Anterior cingulate cortex (tissue), 58 donors: ENCODE results near the gene PDE9A.
"Not testable (repeated sequence)": the region's sequence is repeated elsewhere in the genome, so short reads cannot be mapped to it uniquely, and the experiment has no call there.

Experiments
- DNase-seq, 58 donors: peaks; one replicate each; lab custom pipeline; 2025; lab: John Stamatoyannopoulos, UW

Gene PDE9A

DNA sequence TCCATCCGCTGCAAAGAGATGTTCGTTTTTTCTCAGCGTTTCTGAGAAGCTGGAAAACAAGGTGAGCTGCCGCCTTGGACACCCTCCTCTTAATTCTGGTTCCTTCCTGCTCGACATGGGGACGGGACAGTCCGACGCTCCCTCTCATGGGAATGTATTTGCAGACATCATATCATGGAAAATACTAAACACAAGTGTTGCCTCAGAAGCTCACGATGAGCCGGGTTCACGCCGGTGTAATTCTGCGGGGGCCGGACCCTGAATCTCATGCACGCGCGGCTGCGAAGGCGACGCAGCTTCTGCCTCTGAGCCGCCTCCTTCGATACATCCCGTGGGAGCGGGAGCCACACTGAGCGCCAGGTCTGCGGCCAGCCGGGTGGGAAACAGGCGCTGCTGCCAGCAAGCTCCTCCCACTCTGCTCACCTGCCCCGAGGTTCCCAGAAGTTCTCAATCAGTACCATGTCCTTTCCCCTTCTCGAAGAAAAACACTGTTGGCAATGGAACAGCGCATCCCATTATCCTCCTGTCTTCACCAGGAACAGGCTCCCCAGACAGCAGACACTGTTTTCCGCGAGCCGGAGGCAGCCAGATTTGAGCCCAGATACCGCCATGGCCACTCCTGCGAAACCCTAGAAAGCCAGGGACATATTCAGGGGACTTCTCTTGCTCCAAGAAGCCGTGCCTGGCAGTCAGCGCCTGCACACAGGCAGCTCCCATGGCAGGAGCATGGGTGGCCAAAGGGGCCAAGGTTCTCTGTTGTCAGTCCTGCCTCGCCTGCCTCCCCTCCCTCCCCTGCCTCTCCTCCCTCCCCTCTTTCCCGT lies 127.9 kb downstream of the PDE9A start:
- DNase-seq: peak in 8 of 58 donors; percentile 5 to 53 (median 13)

- DNase-seq: no peak
These were observed 128.7 kb downstream of the PDE9A start for GRCh38 chr21:42781971-42782722.

DNA sequence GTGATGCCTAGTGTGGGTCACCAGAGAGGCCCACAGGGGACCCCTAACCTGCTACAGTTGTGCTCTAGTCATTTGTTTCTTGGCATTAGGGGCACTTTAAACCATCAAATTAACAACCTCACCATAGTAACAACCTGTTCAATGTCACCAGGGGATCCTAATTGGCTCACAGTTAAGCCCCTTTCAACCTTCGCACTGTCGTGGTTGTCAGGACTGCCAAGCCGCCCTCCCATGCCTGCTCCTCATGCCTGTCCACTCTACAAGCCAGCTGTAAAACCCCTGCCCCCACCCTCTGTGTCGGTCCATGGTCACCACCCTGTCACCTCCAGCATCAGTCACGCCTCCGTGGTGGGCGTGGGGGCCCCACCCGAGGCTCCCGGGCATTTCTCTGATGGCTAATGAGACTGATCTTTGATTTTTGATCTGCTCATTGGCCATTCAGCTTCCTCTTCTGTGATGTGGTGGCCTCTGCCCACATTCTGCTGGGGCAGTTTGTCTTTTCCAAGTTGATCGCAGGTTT lies 129.4 kb downstream of the PDE9A start:
- DNase-seq: no peak

DNA sequence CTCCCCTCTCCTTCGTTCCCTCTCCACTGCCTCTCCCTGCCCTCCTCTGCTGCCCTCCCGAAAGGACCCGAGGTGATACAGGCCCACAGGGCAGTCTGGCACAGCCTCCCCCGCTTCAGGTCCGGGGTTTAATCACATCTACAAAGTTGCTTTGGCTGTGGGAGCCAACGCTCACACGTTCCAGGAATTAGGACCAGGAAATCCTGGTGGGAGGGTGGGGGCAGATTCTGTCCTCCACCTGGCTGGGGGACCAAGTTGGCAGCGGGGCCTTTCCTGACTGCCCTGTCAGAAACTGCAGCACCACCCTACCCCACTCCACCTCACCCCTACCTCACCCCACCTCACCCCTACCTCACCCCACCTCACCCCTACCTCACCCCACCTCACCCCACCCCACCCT lies 130.9 kb downstream of the PDE9A start:
- DNase-seq: no peak

DNA sequence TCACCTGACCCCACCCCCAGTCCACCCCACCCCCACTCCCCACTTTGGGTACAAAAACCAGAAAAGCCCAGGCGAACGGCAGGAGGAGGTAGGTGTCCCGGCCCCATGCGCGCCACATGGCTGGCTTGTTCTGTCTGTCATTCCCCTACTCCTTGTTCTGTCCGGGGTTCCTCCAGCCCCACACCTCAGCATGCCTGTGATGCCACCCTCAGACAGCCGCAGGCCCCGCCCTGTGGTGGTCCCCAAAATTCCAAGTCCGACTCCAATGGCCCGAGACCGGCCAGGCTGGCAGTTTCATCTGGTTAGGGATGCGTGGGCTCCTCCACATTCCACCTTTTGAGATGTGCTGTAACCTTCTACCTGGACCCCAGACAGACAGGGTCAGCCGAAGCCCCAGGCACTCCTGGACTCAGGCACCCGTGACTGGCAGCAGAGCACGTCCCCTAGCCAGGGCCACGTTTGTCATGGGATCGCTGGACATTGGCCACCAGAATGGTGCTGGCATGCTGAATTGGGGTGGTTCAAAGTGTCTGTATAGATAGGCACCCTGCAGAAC lies 131.6 kb downstream of the PDE9A start:
- DNase-seq: no peak

DNA sequence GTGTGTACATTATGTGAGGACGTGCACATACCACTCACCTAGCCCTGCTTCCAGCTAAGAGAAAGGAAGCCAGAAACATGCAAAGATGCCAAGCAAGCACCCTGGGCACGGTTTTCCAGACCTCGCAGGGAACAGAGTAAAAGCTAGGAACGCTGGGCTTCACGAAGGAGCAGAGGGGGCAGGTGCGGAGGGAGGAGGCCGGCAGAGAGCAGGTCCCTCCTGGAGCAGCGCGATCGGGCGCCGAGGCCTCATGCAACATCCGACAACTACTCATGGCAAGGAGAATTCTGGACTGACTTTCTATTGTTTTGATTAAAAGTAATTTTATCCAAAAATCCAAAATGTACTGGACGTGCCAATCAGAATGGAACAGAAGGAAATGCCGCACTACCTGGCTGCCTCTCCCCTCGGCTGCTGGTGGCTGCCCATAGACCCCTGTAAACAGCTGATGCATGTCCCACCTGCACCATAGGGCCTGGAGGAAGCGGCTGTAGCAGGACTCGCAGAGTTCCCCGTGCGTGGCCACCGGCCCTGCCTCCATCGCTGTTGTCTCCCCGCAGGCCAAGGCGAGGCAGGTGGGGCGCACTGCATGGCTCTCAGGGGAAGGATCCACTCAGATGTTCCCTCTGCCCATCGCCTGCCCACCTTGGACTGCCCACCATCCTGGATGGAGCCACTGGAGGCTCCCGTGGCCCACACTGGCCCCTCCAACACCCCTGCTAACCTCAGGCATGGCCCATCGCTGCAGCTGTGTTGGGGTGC lies 132.4 kb downstream of the PDE9A start:
- no peak for DNase-seq

GRCh38 chr21:42786884-42787283 lies 133.5 kb downstream of the PDE9A start:
- no peak for DNase-seq

- no peak for DNase-seq
These were observed 134.2 kb downstream of the PDE9A start for GRCh38 chr21:42787613-42788012.

DNA sequence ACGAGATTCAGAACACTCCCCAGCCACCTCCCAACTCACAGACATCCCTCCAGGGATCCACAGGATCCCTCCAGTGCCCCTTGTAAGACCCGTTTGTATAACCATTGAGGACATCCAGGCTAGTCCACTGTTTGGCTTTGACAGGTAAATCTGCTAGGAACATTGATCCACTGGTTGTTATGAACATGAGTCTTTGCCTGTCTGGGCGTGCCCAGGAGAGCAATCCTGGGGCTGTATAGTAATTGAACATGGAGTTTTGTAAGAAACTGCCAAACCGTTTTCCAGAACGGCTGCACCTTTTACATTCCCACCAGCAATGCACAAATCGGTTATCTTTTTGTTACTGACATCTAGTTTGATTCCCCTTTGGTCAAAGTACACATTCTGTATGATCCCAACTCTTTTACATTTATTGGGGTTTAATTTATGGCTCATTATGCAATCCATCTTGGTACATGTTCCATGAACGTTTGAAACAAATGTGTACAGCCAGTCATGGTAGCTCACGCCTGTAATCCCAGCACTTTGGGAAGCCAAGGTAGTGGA lies 137.2 kb downstream of the PDE9A start:
- DNase-seq: no peak

- DNase-seq: no peak
These were observed 140.4 kb downstream of the PDE9A start for GRCh38 chr21:42793774-42794173.

DNA sequence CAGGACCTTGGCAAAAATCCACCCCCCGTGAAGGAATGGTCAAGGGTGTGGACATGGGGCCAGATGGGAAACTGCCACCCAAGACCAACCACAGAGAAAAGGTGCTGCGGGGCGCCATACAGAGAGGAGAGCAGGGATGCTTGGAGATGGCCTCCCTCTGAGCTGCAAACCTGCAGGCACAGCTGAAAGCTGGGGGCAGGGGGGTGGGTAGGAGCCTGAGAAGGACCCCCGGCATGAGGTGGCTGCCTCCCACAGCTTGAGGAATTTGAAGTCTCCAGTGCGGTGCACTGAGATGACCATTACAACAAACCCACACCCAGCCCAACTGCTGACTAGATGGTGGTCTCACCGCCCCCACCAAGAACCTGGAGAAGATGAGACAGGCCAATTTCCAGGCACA lies 141.1 kb downstream of the PDE9A start:
- no peak for DNase-seq

- no peak for DNase-seq
These were observed 143.1 kb downstream of the PDE9A start for GRCh38 chr21:42796327-42797062.

GRCh38 chr21:42797522-42797921 lies 144.1 kb downstream of the PDE9A start:
- DNase-seq: no peak

- no peak for DNase-seq
These were observed 144.7 kb downstream of the PDE9A start for GRCh38 chr21:42798106-42798505.

DNA sequence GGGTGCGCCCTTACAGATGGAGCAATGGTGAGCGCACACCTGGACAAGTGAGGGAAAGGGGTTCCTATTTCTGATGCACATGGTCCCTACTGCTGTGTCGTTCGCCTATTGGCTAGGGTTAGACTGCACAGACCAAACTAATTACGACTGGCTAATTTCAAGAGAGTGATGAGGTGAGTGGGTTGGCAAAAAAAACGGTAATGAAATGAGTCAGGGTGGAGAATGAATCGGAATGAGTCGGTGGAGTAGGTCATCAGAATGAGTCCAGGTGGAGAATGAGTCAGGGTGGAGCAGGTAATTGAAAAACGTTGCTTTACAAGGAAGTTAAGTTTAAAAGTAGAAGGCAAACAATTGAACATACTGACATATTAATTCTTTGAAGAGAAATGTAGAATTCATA lies 146.1 kb downstream of the PDE9A start:
- no peak for DNase-seq

GRCh38 chr21:42799948-42800347 lies 146.5 kb downstream of the PDE9A start:
- no peak for DNase-seq

DNA sequence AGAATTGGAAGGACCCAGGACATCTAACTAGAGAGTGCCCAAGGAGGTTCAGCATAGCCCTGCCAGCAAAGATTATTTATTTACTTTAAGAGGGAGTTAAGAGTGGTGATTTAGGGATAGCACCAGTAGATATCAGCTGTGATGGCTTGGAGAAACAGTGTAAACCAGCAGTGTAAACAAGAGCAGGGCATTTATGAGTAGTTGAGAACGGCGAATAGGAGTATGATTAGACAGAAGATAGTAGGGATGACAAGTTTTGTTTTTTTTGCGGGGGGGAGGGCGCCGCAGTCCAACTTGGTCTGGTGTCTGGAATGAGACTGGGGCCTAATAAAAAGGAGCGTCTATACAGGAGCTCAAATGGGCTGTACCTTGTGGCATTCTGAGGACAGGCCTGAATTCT lies 148.2 kb downstream of the PDE9A start:
- not testable (repeated sequence) for DNase-seq

GRCh38 chr21:42806509-42807140 lies 153.2 kb downstream of the PDE9A start:
- no peak for DNase-seq

GRCh38 chr21:42807293-42807895 lies 154.0 kb downstream of the PDE9A start:
- not testable (repeated sequence) for DNase-seq
